ENCODE measurements around the gene CCDC88B. TPM values are rescaled to one million over a fixed set of nuclear protein-coding genes. Genes with fewer than 3 reads are reported as not detected.

Gene CCDC88B
- total and polyA plus RNA-seq, 12 donors = 4.2 to 42.7 (median 7.0) TPM

- DNase-seq = no peak
- Histone ChIP-seq H3K4me1 (peaks cover 23 to 57% (median 49%) of the 10 kb centered on the region in 9 donors), H3K9me3 (no peaks in the 10 kb centered on the region), H3K27me3 (peaks cover 0 to 31% (median 26%) of the 10 kb centered on the region in 7 donors), H3K36me3 (peaks cover 0 to 16% (median 0%) of the 10 kb centered on the region in 9 donors), H3K27ac (peak overlapping the region in 9 of 10 donors; percentile 90 to 98 (median 96)), H3K4me3 (peak overlapping the region in 8 of 10 donors; percentile 54 to 93 (median 77))
- ATAC-seq = no peak
- TF ChIP-seq CTCF (IDR thresholded peaks at IDR 0.05) = no peak
- intact Hi-C loops (cut with DNase I) = loop anchor here in 6 of 10 donors (2.0 to 5.0 kb wide), 7 partner anchors 19 to 102 kb away; partner anchors contain the start of genes BAD (in 2 of the 6), GPR137 (in 2 of the 6), PPP1R14B (in 2 of the 6) and FERMT3 (in 1 of the 6)
- WGBS, 2 donors = 59 to 63% methylated on average over 5 of the region's 5 CpGs
Observed at GRCh38 chr11:64304032-64304315, 36.0 kb upstream of the CCDC88B start.

- 1% methylated on average over 46 of the region's 46 CpGs for WGBS, 2 donors
- Histone ChIP-seq H3K4me3 (peak overlapping the region; percentile 36 to 93 (median 75)), H3K4me1 (peaks cover 18 to 55% (median 44%) of the 10 kb centered on the region in 9 donors), H3K9me3 (no peaks in the 10 kb centered on the region), H3K27ac (peak overlapping the region; percentile 90 to 98 (median 96)), H3K36me3 (peaks cover 0 to 18% (median 0%) of the 10 kb centered on the region in 9 donors), H3K27me3 (peaks cover 0 to 25% (median 20%) of the 10 kb centered on the region in 7 donors)
- ATAC-seq (peak; percentile 26 to 77 (median 60)), DNase-seq (peak; percentile 93 to 94)
- intact Hi-C loops (cut with DNase I) = loop anchor here in 6 of 10 donors (1.0 to 5.0 kb wide), 8 partner anchors 13 to 102 kb away; partner anchors contain the start of genes BAD (in 2 of the 6), GPR137 (in 2 of the 6), PPP1R14B (in 2 of the 6) and FERMT3 (in 1 of the 6)
- peak; percentile 84 to 96 (median 91) for TF ChIP-seq CTCF (IDR thresholded peaks at IDR 0.05)
Observed at GRCh38 chr11:64304316-64305072, 35.5 kb upstream of the CCDC88B start.

GRCh38 chr11:64305075-64305690 lies 34.8 kb upstream of the CCDC88B start, which contains the start of gene ESRRA:
ESRRA (plus strand) TSS chr11:64305524; CDS start chr11:64307180, 1,656 bp downstream.
- H3K4me3 ChIP-seq = peak within 1 kb of the TSS; percentile 63 to 93 (median 76)
- 0 to 1% methylated on average over 46 to 72 of the region's 81 CpGs for WGBS, 2 donors
- peaks cover 0 to 18% (median 0%) of the 10 kb centered on the region in 9 donors for H3K36me3 ChIP-seq
- peak within 1 kb of the TSS; percentile 90 to 98 (median 96) for H3K27ac ChIP-seq
- DNase-seq (peak; percentile 99 to 100), ATAC-seq (peak; percentile 85 to 94 (median 90))
- intact Hi-C loops (cut with DNase I) = loop anchor here in 2 of 10 donors (1.0 to 2.0 kb wide), 4 partner anchors 12 to 58 kb away; partner anchors contain the start of genes BAD (in 2 of the 2), GPR137 (in 2 of the 2), PPP1R14B (in 1 of the 2) and TRMT112 (in 1 of the 2)
- TF ChIP-seq CTCF (IDR thresholded peaks at IDR 0.05) = no peak
- peaks cover 12 to 49% (median 37%) of the 10 kb centered on the region in 9 donors for H3K4me1 ChIP-seq
- H3K9me3 ChIP-seq = no peaks in the 10 kb centered on the region
- H3K27me3 ChIP-seq = peaks cover 0 to 19% (median 14%) of the 10 kb centered on the region in 7 donors

Data from heart right ventricle (tissue), 16 donors.